EH (cell line): ENCODE measurements around the gene EHBP1L1.

Experiments used
- DNase-seq: peaks from one replicate; pipeline ENCODE4 v3.0.0-alpha.2; 2015; ENCODE audit warnings: low read depth

EHBP1L1 gene

GRCh38 chr11:65577756-65578109 lies 1.9 kb downstream of the EHBP1L1 start:
- DNase-seq: no peak

GRCh38 chr11:65578134-65578533 lies 2.3 kb downstream of the EHBP1L1 start:
- DNase-seq: no peak

GRCh38 chr11:65578667-65579066 lies 2.8 kb downstream of the EHBP1L1 start:
- DNase-seq: no peak

- DNase-seq: no peak
These were observed 3.4 kb downstream of the EHBP1L1 start for GRCh38 chr11:65579291-65579690.

GRCh38 chr11:65580031-65580692 lies 4.3 kb downstream of the EHBP1L1 start:
- DNase-seq: no peak

GRCh38 chr11:65580756-65581155 lies 4.9 kb downstream of the EHBP1L1 start:
- DNase-seq: no peak

- no peak for DNase-seq
These were observed 6.1 kb downstream of the EHBP1L1 start for GRCh38 chr11:65581928-65582327.

- DNase-seq: no peak
These were observed 7.7 kb downstream of the EHBP1L1 start for GRCh38 chr11:65583589-65583988.

- no peak for DNase-seq
These were observed 8.3 kb downstream of the EHBP1L1 start for GRCh38 chr11:65584106-65584505.

GRCh38 chr11:65584723-65585171 lies 8.9 kb downstream of the EHBP1L1 start:
- no peak for DNase-seq

- DNase-seq: no peak
These were observed 9.8 kb downstream of the EHBP1L1 start for GRCh38 chr11:65585396-65586246.

GRCh38 chr11:65586247-65586630 lies 10.4 kb downstream of the EHBP1L1 start:
- DNase-seq: no peak

GRCh38 chr11:65586676-65587075 lies 10.8 kb downstream of the EHBP1L1 start:
- peak; percentile 73 for DNase-seq

- DNase-seq: peak; percentile 59
These were observed 12.6 kb downstream of the EHBP1L1 start for GRCh38 chr11:65588199-65589054.

- no peak for DNase-seq
These were observed 13.8 kb downstream of the EHBP1L1 start for GRCh38 chr11:65589444-65590239.

- DNase-seq: peak; percentile 16
These were observed 14.4 kb downstream of the EHBP1L1 start for GRCh38 chr11:65590240-65590738.

GRCh38 chr11:65591939-65592857 lies 16.3 kb downstream of the EHBP1L1 start:
- peak; percentile 58 for DNase-seq

GRCh38 chr11:65592858-65593517 lies 17.1 kb downstream of the EHBP1L1 start:
- no peak for DNase-seq

- peak; percentile 40 for DNase-seq
These were observed 17.9 kb downstream of the EHBP1L1 start for GRCh38 chr11:65593518-65594414.
